ENCODE measurements around the gene PCDHA1. TPM values are rescaled to one million over a fixed set of nuclear protein-coding genes. Genes with fewer than 3 reads are reported as not detected.

Gene PCDHA1
- total RNA-seq, 1 donor from 2014 or later, result 9.1 TPM

DNA sequence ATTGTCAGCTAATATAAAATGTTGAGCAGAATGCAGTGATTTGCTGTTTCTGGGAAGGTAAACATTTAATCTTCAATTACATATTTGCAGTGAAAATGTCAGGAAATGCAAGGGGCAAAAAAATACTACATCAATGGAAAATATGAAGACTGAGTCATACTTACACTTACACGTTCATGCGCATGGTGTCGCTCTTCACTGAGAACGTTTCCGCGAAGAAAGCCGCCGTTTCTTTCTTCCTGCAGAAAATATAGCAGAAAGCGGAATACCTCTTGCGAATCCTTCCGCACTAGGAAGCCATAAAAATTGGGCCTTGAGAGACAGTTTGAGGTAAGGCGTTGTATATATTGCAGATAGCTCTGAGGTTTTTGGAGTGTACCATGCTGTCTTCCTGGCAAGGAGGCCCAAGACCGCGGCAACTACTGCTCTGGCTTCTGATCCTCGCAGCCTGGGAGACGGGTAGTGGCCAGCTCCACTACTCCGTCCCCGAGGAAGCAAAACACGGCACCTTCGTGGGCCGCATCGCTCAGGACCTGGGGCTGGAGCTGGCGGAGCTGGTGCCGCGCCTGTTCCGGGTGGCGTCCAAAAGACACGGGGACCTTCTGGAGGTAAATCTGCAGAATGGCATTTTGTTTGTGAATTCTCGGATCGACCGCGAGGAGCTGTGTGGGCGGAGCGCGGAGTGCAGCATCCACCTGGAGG, 96.1 kb downstream of the PCDHA1 start, which contains the start of gene PCDHA13:
PCDHA13 (plus strand) TSS at position 236 of the 702 bp plus-strand sequence; CDS start at position 381, 145 bp downstream.

DNA sequence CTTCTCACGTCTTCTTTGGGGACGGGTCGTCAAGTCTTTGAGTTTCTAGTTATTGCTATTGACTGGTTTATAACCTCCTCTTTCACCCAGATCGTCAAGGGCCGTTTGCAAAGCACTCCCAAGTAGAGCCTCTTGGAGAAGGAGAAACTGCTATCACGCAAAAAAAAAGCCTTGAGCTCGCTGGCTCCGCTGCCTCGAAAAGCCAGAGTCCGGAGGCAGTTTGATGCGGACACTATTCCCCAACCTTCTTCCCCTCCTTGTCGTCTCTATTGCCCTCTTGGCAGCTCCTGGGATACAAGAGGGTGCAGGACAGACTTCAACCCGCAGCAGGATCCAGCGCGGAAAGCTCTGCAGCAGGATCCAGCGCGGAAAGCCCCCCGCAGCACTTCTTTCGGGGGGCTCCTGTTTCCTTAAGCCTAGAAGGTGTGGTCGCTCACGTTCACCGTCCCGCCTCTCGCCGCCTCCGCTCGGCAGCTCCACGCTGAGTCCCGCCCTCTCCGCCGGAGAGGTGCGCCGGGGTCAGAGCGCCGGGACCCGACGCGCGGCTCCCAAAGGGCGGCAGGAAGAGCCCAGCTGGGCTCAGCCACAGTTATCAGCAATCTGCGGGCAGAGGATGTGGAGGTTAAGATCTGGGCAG, 140.0 kb downstream of the PCDHA1 start, which contains the start of gene PCDHAC1:
PCDHAC1 (plus strand) TSS at position 494 of the 637 bp plus-strand sequence. CDS start 594 bp downstream, outside the sequence.

DNA sequence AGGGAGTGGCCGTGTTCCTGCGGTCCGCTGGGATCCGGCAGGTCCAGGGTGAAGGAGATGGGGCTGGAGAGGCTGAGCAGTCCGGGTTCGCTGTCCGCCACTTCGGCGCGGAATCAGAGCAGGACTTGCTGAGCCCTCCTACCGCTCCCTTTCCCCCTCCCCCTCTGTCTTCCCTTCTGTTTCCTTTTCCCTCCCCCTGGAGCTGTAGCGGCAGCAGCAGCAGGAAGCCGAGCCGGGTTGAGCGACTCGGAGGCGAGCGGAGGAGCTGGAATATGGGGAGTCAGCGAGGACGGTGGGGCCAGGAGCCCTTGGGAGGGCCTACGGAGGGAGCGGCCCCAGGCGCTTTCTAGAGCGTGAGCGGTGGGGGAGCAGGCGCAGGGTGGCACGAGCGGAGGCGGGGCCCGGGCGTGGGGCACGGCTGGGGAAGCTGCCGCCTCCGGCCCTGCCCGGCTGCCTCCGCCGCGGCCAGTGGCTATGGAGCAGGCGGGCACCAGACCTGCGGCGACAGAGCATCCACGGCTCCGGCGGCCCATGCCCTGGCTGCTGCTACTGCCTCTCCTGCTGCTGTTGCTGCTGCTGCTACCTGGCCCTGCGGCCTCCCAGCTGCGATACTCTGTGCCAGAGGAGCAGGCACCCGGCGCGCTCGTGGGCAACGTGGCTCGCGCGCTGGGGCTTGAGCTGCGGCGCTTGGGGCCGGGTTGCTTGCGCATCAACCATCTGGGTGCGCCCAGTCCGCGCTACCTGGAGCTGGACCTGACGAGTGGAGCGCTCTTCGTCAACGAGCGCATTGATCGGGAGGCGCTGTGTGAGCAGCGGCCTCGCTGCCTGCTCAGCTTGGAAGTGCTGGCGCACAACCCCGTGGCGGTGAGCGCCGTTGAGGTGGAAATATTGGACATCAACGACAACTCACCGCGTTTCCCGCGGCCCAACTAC, 180.6 kb downstream of the PCDHA1 start, which contains the start of gene PCDHAC2:
PCDHAC2 (plus strand) TSS at position 184 of the 933 bp plus-strand sequence; CDS start at position 475, 291 bp downstream.

DNA sequence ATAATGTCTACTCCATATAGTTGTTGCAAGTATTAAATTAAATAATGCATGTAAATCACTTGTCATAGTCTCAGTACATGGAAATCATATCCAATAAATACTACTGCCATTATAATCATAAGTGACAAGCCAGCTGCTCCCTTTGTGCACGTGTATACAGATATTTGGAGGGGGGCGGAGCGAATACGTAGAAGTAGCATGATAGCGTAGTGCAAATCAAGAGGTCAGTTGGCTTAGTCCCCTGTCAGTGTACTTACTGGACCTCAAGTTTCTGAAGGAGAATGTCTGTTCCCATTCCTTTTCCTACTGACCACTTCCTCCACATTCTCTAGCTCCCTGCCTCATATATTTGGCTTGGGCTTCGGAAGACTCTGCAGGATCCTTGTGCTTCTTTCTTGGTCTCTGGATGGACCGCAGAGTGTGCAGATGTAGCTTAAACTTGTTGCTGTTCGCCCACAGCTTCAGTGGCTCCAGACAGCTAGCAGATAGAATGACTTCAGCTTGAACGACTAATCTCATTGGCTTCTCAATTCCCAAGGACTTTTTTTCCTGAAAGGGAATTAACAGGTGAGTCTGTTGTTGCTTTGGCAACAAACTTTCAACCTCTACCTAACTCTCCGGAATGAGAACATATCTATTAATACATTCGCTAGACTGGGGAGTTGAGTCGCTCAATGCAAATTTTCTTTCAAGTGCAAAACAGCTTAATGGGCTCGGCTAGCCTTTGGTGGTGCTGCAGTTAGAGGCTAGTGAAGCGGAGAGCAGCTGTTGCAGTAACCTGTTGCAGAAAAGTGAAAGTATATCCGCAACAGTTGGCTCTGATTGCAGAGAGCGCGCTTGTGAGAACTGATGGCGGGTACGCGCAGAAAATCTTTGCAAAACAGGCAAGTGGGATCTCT, 264.9 kb downstream of the PCDHA1 start, which contains the start of gene PCDHB1:
PCDHB1 (plus strand) TSS at position 753 of the 899 bp plus-strand sequence; CDS start at position 850, 97 bp downstream.

Small RNA genes within 50 kb of the gene (small RNA-seq; reads per million reads assigned to genes)
- gene AC010223.1 (ENCODE audit: low replicate concordance), result not detected

Other genes with a start within 250 kb of the PCDHA1 start
- not detected for gene EIF4EBP3, start 238.5 kb upstream of the PCDHA1 start, total RNA-seq
- 32.6 TPM for gene SRA1, start 228.7 kb upstream of the PCDHA1 start, total RNA-seq
- gene APBB3, start 221.5 kb upstream of the PCDHA1 start, total RNA-seq, result 61.7 TPM
- gene SLC35A4, start 221.3 kb upstream of the PCDHA1 start, total RNA-seq, result 8.5 TPM
- 3.8 TPM for gene CD14, start 153.0 kb upstream of the PCDHA1 start, total RNA-seq
- 18.2 TPM for gene TMCO6, start 146.7 kb upstream of the PCDHA1 start, total RNA-seq
- 24.4 TPM for gene NDUFA2, start 138.5 kb upstream of the PCDHA1 start, total RNA-seq
- gene IK, start 138.3 kb upstream of the PCDHA1 start, total RNA-seq, result 94.2 TPM
- 16.0 TPM for gene WDR55, start 121.2 kb upstream of the PCDHA1 start, total RNA-seq
- gene DND1, start 112.6 kb upstream of the PCDHA1 start, total RNA-seq, result 1.3 TPM
- gene HARS1, start 94.8 kb upstream of the PCDHA1 start, total RNA-seq, result 89.5 TPM
- gene HARS2, start 94.7 kb upstream of the PCDHA1 start, total RNA-seq, result 47.9 TPM
- gene ZMAT2, start 85.7 kb upstream of the PCDHA1 start, total RNA-seq, result 41.9 TPM
- gene PCDHA2, start 8.7 kb downstream of the PCDHA1 start, total RNA-seq, result 20.3 TPM
- 32.6 TPM for gene PCDHA3, start 14.9 kb downstream of the PCDHA1 start, total RNA-seq
- 29.7 TPM for gene PCDHA4, start 20.9 kb downstream of the PCDHA1 start, total RNA-seq
- gene PCDHA5, start 35.5 kb downstream of the PCDHA1 start, total RNA-seq, result 23.2 TPM
- 46.3 TPM for gene PCDHA6, start 41.8 kb downstream of the PCDHA1 start, total RNA-seq
- gene PCDHA7, start 48.1 kb downstream of the PCDHA1 start, total RNA-seq, result 47.0 TPM
- gene PCDHA8, start 55.0 kb downstream of the PCDHA1 start, total RNA-seq, result 25.7 TPM
- gene PCDHA9, start 62.2 kb downstream of the PCDHA1 start, total RNA-seq, result 42.6 TPM
- 42.3 TPM for gene PCDHA10, start 69.8 kb downstream of the PCDHA1 start, total RNA-seq
- gene PCDHA11, start 82.8 kb downstream of the PCDHA1 start, total RNA-seq, result 80.4 TPM
- gene PCDHA12, start 89.2 kb downstream of the PCDHA1 start, total RNA-seq, result 40.4 TPM
- gene PCDHA13, start 96.0 kb downstream of the PCDHA1 start, total RNA-seq, result 42.3 TPM
- 66.4 TPM for gene PCDHAC1, start 140.2 kb downstream of the PCDHA1 start, total RNA-seq
- 55.1 TPM for gene PCDHAC2, start 180.3 kb downstream of the PCDHA1 start, total RNA-seq

All from parietal lobe (tissue), 2 donors.